Measurements from ENCODE around the gene TUBA1C.
"Not testable (repeated sequence)": the region's sequence is repeated elsewhere in the genome, so short reads cannot be mapped to it uniquely, and the experiment has no call there.

Gene TUBA1C

GRCh38 chr12:49264873-49265792 lies at the start of gene TUBA1C:
TUBA1C (plus strand) TSS chr12:49265082; CDS start chr12:49265182, 100 bp downstream.
- peak; percentile 93 for DNase-seq (ENCODE audit: low read depth)

DNA sequence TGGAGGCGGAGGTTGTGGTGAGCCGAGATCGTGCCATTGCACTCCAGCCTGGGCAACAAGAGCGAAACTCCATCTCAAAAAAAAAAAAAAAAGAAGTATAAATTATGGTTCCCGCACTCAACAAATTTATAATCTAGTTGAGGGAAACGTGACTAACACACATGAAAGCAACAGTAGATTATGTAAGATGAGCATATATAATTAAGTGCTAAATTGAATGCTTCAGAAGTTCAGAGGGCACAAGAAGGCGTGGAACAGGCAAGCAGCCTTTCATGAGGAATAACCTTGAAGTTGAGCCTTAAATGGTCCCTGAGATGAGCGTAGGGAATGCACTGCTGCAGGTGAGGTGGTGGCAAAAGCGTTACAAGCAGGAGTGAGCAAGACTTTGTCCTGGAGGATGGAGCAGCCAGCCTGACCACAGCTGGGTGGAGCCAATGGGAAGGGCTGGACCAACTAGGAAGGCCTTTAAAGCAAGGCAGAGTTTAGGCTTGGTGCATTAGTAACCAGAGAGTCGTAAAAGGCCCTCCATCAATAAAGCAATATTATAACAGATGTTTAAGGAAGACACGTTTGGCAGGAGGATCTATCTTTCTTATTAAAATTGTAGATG lies 45.4 kb upstream of the TUBA1C start:
- DNase-seq (ENCODE audit: low read depth), result no peak

DNA sequence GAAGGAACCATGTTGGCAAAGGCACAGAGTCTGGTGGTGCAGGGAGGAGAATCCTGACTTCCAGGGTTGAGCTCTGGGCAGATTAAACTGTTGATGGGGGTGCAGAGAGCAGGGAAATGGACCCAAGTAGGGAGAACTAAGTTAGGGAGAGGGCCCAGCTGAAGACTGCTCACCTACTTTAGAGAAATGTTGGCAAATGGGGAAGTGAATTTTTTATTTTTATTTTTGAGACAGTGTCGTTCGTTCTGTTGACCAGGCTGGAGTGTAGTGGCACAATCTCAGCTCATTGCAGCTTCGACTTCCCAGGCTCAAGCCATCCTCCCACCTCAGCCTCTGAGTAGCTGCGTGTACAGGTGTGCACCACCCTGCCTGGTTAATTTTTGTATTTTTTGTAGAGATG lies 43.9 kb upstream of the TUBA1C start:
- no peak for DNase-seq (ENCODE audit: low read depth)

GRCh38 chr12:49223122-49223521 lies 41.8 kb upstream of the TUBA1C start:
- no peak for DNase-seq (ENCODE audit: low read depth)

- no peak for DNase-seq (ENCODE audit: low read depth)
Measured at GRCh38 chr12:49223590-49224369, 41.1 kb upstream of the TUBA1C start.

DNA sequence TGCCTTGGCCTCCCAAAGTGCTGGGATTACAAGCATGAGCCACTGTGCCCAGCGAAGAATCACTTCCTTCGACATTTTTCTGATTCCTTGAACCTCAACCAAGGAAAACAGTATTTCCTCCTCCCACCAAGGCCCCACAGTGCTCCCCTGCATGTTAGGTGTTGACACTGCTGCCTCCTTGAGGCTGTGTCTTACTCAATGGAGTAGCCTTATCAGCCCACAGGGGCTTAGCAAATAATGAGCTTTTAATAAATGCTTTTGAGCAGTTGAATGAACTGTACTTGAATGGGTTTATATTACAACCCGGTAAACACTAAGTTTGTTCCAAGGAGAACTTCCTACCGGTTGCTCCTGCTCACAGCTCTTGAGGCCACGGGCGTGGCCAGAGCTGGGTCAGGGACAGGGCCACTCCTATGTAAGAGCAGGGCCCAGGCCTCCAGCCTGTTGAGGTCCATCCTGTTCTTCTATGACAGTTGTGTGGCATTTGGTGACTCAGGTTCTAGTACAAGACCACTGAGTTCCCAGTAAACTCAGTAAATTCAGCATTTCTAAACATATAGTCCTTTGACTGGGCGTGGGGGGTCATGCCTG lies 39.2 kb upstream of the TUBA1C start:
- DNase-seq (ENCODE audit: low read depth), result peak; percentile 66

- DNase-seq (ENCODE audit: low read depth), result no peak
Measured at GRCh38 chr12:49227713-49228112, 37.2 kb upstream of the TUBA1C start.

- DNase-seq (ENCODE audit: low read depth), result no peak
Measured at GRCh38 chr12:49228653-49229052, 36.2 kb upstream of the TUBA1C start.

- no peak for DNase-seq (ENCODE audit: low read depth)
Measured at GRCh38 chr12:49230176-49230804, 34.6 kb upstream of the TUBA1C start.

DNA sequence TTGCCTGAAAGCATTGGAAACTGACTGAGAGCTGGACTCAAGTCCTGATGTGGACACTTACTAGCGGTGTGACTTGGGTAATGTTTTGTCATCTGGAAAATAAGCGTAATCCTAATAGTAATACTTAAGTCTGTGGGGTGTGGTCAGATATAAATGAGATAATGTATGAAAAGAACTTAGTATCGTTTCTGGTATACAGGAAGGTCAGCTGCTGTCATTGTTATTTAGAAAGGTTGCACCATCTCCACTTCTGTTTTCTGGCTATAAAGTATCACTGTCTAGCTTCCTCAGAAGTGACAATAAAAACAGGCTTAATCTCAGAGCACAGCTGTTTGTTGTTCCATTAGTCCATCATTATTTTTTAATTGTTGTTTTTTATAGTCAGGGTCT lies 34.1 kb upstream of the TUBA1C start:
- DNase-seq (ENCODE audit: low read depth), result no peak

DNA sequence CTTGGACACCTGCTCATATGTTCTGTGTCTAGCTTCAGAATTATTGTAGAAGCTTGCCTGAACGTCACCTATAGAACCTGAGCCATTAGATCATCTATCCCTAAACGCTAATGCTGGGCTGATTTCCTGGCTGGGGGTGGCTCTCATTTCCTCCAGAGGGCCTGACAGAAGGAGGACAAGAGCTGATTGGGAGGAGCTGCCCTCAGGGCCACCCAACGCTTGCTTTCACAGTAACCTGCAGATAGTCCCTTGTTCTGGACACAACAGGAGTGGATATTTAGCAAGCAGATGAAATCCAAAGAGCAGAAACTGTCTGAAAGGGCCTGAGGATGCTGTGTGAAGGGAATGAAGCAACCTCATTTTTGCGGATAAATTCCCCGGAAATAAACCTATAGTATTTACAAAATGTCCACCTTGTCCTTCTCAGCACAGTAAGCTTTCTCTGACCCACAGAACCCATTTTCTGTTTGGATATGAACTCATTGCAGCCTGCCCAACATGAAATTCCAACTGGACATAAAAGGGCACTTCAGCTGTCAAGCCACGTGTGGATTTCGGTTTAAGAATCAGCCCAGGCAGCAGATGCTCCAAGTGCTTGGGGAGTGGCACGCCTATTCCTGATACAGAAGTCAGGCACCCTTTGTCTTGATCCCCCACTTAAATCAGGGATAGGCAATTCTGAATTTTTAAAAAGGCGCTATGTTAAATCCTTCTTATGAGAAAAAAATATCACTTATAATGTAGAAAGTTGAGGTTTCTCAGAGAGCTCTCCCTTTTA lies 32.8 kb upstream of the TUBA1C start:
- DNase-seq (ENCODE audit: low read depth), result no peak

DNA sequence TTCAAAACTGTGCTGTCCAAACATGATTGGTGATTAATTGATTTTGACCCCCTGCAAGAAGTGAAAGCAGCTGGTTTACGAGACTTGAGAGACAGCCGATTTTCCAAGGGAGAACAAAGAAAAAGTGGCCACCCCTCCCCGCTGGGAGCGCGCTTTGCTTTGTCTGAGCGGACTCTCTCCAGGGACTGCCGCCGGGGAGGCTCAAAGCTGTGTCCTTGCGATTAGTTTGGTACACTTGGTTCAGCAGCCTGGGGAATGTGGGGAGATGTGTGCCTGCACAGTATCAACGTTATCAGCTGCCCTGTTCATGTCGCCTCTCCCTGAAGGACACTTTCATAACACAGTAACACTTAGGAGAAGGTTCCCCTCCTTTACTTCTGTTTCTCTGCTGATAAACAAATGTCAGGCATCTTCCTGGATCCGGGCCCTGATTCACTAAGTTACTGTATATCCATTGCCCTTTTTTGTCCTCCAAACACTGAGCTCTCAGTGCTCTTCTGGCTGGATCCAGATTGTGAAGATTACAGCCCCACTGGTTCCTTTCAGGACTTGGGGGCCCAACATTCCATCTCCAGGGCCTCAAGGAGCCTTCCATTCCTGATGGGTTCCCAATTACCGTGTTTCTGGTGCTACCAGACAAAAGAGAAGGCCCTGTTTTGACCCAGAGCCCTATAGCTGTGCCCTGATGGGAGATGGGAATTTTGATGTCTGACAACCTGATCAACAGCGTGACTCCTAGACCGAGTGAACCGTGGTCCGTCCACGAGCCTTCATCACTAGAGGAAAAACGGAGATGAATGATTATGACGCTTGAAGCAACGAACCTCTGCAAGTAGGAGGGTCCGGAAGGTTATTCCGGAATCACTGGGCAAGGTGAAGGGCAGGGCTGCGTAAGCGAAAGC lies 31.7 kb upstream of the TUBA1C start:
- DNase-seq (ENCODE audit: low read depth), result peak; percentile 24

DNA sequence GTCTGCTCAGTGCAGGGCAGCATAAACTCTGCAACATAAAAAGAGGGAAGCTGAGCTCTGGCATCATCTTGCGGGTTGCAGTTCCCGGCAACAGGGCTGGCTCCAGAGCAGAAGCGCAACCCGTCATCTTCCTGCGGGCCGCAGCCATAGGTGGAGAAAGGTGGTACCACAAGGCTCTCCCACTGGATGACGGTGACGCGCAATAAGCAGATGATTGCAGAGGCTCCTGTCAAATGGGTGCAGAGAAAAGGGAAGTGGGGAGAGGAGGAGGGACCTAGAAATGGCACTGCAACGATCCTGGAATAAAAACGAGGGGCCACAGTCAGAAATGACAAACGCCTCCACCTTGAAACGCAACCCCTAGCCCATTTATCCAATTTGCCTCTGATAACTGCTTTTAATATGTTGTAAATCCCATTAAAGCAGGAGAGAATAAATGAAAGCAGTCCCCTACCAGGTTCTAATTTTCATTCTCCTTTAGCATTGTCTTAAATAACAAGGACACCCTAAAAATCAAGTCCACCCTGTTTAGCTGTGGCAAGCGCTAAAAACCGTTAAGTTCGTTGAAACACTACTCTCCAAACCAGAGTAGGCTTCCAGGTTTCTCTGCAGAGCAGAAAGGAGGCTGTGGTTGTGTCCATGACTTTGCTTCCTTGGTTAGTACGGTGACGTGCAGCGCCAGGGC lies 30.9 kb upstream of the TUBA1C start:
- DNase-seq (ENCODE audit: low read depth), result no peak

DNA sequence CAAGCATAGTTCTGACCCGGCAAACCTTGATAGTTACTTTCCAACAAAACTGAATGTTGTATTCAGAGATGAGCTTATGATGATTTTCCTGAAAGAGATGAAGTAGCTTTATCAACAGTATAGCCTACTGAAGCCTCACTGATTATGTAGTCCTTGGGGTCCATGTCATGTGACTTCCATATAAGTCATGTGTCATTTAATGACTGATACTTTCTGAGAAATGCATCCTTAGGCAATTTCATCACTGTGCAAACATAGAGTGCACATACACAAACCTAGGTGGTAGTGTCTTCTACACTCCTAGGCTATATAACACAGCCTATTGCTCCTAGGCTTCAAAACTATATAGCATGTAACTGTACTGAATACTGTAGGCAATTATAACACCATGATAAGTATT lies 28.5 kb upstream of the TUBA1C start:
- no peak for DNase-seq (ENCODE audit: low read depth)

GRCh38 chr12:49243631-49244030 lies 21.3 kb upstream of the TUBA1C start:
- DNase-seq (ENCODE audit: low read depth), result no peak

- DNase-seq (ENCODE audit: low read depth), result peak; percentile 73
Measured at GRCh38 chr12:49244176-49244575, 20.7 kb upstream of the TUBA1C start.

DNA sequence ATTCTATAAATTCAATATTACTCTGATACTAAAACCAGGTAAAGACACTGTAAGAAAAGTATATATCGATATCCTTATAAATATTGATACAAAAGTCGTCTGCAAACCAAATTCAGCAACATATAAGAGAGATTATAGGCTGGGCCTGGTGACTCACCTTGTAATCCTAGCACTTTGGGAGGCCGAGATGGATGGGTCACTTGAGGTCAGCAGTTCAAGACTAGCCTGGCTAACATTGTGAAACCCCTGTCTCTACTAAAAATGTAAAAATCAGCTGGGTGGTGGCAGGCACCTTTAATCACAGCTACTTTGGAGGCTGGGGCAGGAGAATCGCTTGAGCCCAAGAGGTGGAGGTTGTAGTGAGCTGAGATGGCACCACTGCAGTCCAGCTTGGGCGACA lies 13.5 kb upstream of the TUBA1C start:
- DNase-seq (ENCODE audit: low read depth), result no peak

GRCh38 chr12:49253033-49253623 lies 11.8 kb upstream of the TUBA1C start:
- no peak for DNase-seq (ENCODE audit: low read depth)

- not testable (repeated sequence) for DNase-seq (ENCODE audit: low read depth)
Measured at GRCh38 chr12:49255456-49255855, 9.4 kb upstream of the TUBA1C start.

Measured in amniotic epithelial cell (primary cell).